Tibial nerve (tissue), 4 donors: ENCODE data around the gene APH1B. TPM values are rescaled to one million over a fixed set of nuclear protein-coding genes. Genes with fewer than 3 reads are reported as not detected.

Source experiments
- DNase-seq, 2 donors: peaks; one replicate each; pipeline ENCODE4 v3.0.0-alpha.2; 2019; ENCODE audit warnings: low spot score in 2 of 2
- H3K27ac ChIP-seq, 4 donors: fragments of 200-600 bp; sonication (generic) in 3 of 4; one replicate each; pipeline ENCODE4 v1.5.1; 2017 to 2019; ENCODE audit warnings: mild to moderate bottlenecking in 1 of 4
- H3K27me3 ChIP-seq, 2 donors: fragments of 200-600 bp; sonication (generic) in 1 of 2; one replicate each; pipeline versions ENCODE4 v1.5.1 to v1.6.0; 2017 to 2019
- H3K36me3 ChIP-seq, 3 donors: fragments of 200-600 bp; sonication (generic); one replicate each; pipeline ENCODE4 v1.5.1; 2018 to 2019
- H3K4me1 ChIP-seq, 4 donors: fragments of 200-600 bp; sonication (generic) in 3 of 4; one replicate each; pipeline ENCODE4 v1.5.1; 2017 to 2019
- H3K4me3 ChIP-seq, 4 donors: fragments of 200-600 bp; sonication (generic) in 3 of 4; one replicate each; pipeline ENCODE4 v1.5.1; 2017 to 2019; ENCODE audit warnings: mild to moderate bottlenecking in 1 of 4, moderate library complexity in 1 of 4
- H3K9me3 ChIP-seq, 4 donors: fragments of 200-600 bp; sonication (generic) in 3 of 4; one replicate each; pipeline ENCODE4 v1.5.1; 2017 to 2019
- CTCF ChIP-seq, 5 experiments: fragments of 200-600 bp in 3 of 5; fragments of 450-650 bp in 2 of 5; sonication (generic) in 3 of 5; IDR thresholded peaks; one replicate each; pipeline ENCODE4 v1.5.1; 2016 to 2019; ENCODE audit warnings: antibody characterized with exemption in 5 of 5, mild to moderate bottlenecking in 3 of 5, moderate library complexity in 2 of 5
- EP300 ChIP-seq, 2 donors: sonication (generic); formaldehyde crosslinking; IDR thresholded peaks; one replicate each; pipeline ENCODE4 v1.6.1; 2017; ENCODE audit warnings: antibody characterized with exemption in 2 of 2, mild to moderate bottlenecking in 1 of 2
- POLR2A ChIP-seq, 2 donors: fragments of 450-650 bp; IDR thresholded peaks; one replicate each; pipeline ENCODE4 v1.6.1; 2017; ENCODE audit warnings: antibody characterized with exemption in 2 of 2, mild to moderate bottlenecking in 2 of 2, moderate library complexity in 2 of 2
- whole genome bisulfite sequencing, 2 donors: methylation state at CpG; one replicate each; pipeline ENCODE4 v1.1.5; 2018; 5-methylcytosine and 5-hydroxymethylcytosine counted together
- total RNA-seq, 4 donors: library from RNA; depleted of rRNA; stranded (reverse); fragments of >200 nt; gene quantifications; one replicate each; pipeline ENCODE4 v1.1.0, GENCODE V29; 2016

Gene APH1B
- total RNA-seq, 4 donors from 2014 or later, result 11.0 to 18.4 (median 16.1) TPM

- Histone ChIP-seq H3K27ac (no peak overlapping the region), H3K4me3 (no peak overlapping the region), H3K36me3 (peaks cover 0 to 30% (median 0%) of the 10 kb centered on the region in 3 donors), H3K27me3 (no peaks in the 10 kb centered on the region), H3K9me3 (no peaks in the 10 kb centered on the region), H3K4me1 (peaks cover 0 to 28% (median 14%) of the 10 kb centered on the region in 4 donors)
- 93 to 96% methylated on average over 2 of the region's 2 CpGs for whole genome bisulfite sequencing, 2 donors
- no peak for TF ChIP-seq POLR2A (IDR thresholded peaks at IDR 0.05)
- TF ChIP-seq CTCF (IDR thresholded peaks at IDR 0.05), result no peak
- TF ChIP-seq EP300 (IDR thresholded peaks at IDR 0.05), result no peak
- DNase-seq, result no peak
Observed at GRCh38 chr15:63252292-63252691, 25.1 kb upstream of the APH1B start.

- no peak for DNase-seq
- Histone ChIP-seq H3K4me3 (no peak overlapping the region), H3K27ac (peak overlapping the region in 1 of 4 donors; percentile 67), H3K27me3 (no peaks in the 10 kb centered on the region), H3K9me3 (no peaks in the 10 kb centered on the region), H3K4me1 (peaks cover 0 to 27% (median 10%) of the 10 kb centered on the region in 4 donors), H3K36me3 (peaks cover 0 to 48% (median 8%) of the 10 kb centered on the region in 3 donors)
- 82% methylated on average over 2 of the region's 2 CpGs for WGBS, 2 donors
- TF ChIP-seq CTCF (IDR thresholded peaks at IDR 0.05) (no peak), POLR2A (IDR thresholded peaks at IDR 0.05) (no peak), EP300 (IDR thresholded peaks at IDR 0.05) (no peak)
Observed at GRCh38 chr15:63254991-63255390, 22.4 kb upstream of the APH1B start.

DNA sequence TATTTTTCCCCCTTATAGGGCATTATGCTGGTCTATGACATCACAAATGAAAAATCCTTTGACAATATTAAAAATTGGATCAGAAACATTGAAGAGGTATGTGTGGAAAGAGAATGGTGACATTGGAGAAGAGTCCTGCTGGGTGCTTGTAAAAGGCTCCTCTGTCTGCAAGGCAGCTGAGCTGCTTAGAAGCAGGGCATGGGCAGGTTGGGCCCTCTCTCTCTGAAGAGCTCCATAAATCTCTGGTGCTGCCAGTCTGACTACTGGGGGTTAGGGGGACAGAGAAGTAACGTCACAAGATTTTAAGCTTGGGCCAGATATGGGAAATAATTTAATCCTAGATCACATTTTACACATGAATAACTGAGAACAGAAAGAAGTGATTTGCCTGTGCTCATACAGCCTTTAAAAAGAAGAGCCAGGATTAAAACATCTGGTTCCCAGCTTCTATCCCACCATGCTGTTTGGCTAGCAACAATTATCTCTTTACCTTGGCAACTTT, 21.9 kb upstream of the APH1B start:
- Histone ChIP-seq H3K36me3 (peaks cover 0 to 47% (median 11%) of the 10 kb centered on the region in 3 donors), H3K4me3 (no peak overlapping the region), H3K9me3 (no peaks in the 10 kb centered on the region), H3K4me1 (peaks cover 0 to 27% (median 10%) of the 10 kb centered on the region in 4 donors), H3K27ac (peak overlapping the region in 2 of 4 donors; percentile 65 to 67), H3K27me3 (no peaks in the 10 kb centered on the region)
- no peak for TF ChIP-seq POLR2A (IDR thresholded peaks at IDR 0.05)
- no peak for TF ChIP-seq CTCF (IDR thresholded peaks at IDR 0.05)
- no peak for TF ChIP-seq EP300 (IDR thresholded peaks at IDR 0.05)
- 50 to 57% methylated on average over 1 of the region's 1 CpG for WGBS, 2 donors
- DNase-seq, result no peak

GRCh38 chr15:63256433-63257274, 20.8 kb upstream of the APH1B start:
- TF ChIP-seq POLR2A (IDR thresholded peaks at IDR 0.05), result no peak
- TF ChIP-seq EP300 (IDR thresholded peaks at IDR 0.05), result no peak
- no peak for TF ChIP-seq CTCF (IDR thresholded peaks at IDR 0.05)
- peaks cover 0 to 47% (median 11%) of the 10 kb centered on the region in 3 donors for H3K36me3 ChIP-seq
- WGBS, 2 donors, result 24 to 35% methylated on average over 5 of the region's 5 CpGs
- no peaks in the 10 kb centered on the region for H3K9me3 ChIP-seq
- H3K27ac ChIP-seq, result peak overlapping the region in 2 of 4 donors; percentile 65 to 67
- DNase-seq, result no peak
- no peaks in the 10 kb centered on the region for H3K27me3 ChIP-seq
- H3K4me3 ChIP-seq, result no peak overlapping the region
- peaks cover 0 to 27% (median 10%) of the 10 kb centered on the region in 4 donors for H3K4me1 ChIP-seq

DNA sequence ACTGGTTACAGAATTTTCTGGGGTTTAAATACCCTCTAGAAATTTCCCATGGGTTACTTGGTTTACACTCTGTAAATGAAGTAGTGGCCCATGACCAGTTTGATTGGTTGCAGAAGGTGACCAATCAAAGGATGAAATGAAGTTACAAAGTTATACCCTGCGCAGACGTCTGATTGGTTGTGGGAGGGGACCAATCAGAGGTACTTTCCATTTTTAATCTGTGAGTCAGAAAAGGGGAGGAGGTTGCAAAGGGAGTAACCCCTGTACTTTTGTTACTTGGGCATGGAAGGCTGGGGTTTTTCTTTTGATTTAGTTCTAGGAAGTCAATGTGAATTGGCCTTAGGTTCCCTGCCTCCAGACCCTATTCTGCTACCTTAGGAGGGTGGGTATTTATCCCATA, 18.7 kb upstream of the APH1B start:
- Histone ChIP-seq H3K4me3 (no peak overlapping the region), H3K27me3 (no peaks in the 10 kb centered on the region), H3K36me3 (peaks cover 0 to 47% (median 11%) of the 10 kb centered on the region in 3 donors), H3K9me3 (no peaks in the 10 kb centered on the region), H3K4me1 (peaks cover 0 to 27% (median 10%) of the 10 kb centered on the region in 4 donors), H3K27ac (no peak overlapping the region)
- 94 to 97% methylated on average over 2 of the region's 2 CpGs for WGBS, 2 donors
- TF ChIP-seq EP300 (IDR thresholded peaks at IDR 0.05) (no peak), POLR2A (IDR thresholded peaks at IDR 0.05) (no peak), CTCF (IDR thresholded peaks at IDR 0.05) (no peak)
- no peak for DNase-seq
